H1 (cell line): ENCODE results near the gene C16orf46.

Experiments
- ASH2L ChIP-seq: fragments of 200-600, 300-600 bp; sonication (generic); IDR thresholded peaks from one replicate; pipeline ENCODE4 v1.7.1; 2017; ENCODE audit warnings: low read length
- ATF2 ChIP-seq: IDR thresholded peaks from 2 replicates; pipeline ENCODE4 v1.6.1; 2012; ENCODE audit warnings: low read length, inconsistent platforms
- CHD2 ChIP-seq: IDR thresholded peaks from 2 replicates; pipeline ENCODE4 v1.6.1; 2012; ENCODE audit warnings: low read length, improper control_type of control experiment
- CTCF ChIP-seq, 3 experiments: IDR thresholded peaks; 1 replicate in 2 of 3; 2 replicates in 1 of 3; pipeline versions ENCODE4 v1.5.1 to v1.6.1; 2011; ENCODE audit warnings: low read length in 3 of 3, mild to moderate bottlenecking in 3 of 3, inconsistent platforms in 2 of 3, low read depth in 1 of 3, moderate library complexity in 1 of 3; ENCODE audit not compliant: insufficient read depth in 1 of 3; ENCODE audit errors: control extremely low read depth in 1 of 3
- JUND ChIP-seq: IDR thresholded peaks from 2 replicates; pipeline ENCODE4 v1.6.1; 2011; ENCODE audit warnings: mild to moderate bottlenecking, improper control_type of control experiment, low read length
- KDM4A ChIP-seq: IDR thresholded peaks from one replicate; pipeline ENCODE4 v1.7.1; 2012; ENCODE audit warnings: low read depth, mild to moderate bottlenecking, moderate library complexity, low read length, inconsistent platforms; ENCODE audit not compliant: severe bottlenecking
- PHF8 ChIP-seq: fragments of 200-600 bp; sonication (generic); conservative IDR thresholded peaks from 2 replicates; pipeline ENCODE4 v1.7.1; 2012; ENCODE audit warnings: low read depth, mild to moderate bottlenecking, inconsistent platforms, low read length, moderate library complexity
- POLR2A ChIP-seq, 2 experiments: IDR thresholded peaks; 1 replicate in 1 of 2; 2 replicates in 1 of 2; pipeline ENCODE4 v1.6.1; 2011; ENCODE audit warnings: low read depth in 2 of 2, low read length in 2 of 2, mild to moderate bottlenecking in 2 of 2; ENCODE audit errors: control extremely low read depth in 1 of 2
- POLR2AphosphoS5 ChIP-seq: IDR thresholded peaks from 2 replicates; pipeline ENCODE4 v1.6.1; 2011; ENCODE audit warnings: low read depth, low read length
- RNF2 ChIP-seq: fragments of 200-900, 300-1000 bp; sonication (generic); IDR thresholded peaks from 2 replicates; pipeline ENCODE4 v1.7.1; 2016; ENCODE audit warnings: borderline replicate concordance, low read depth, mild to moderate bottlenecking, antibody characterized with exemption, low read length; ENCODE audit not compliant: poor library complexity, severe bottlenecking; ENCODE audit errors: missing control alignments
- TAF1 ChIP-seq: IDR thresholded peaks from 2 replicates; pipeline ENCODE4 v1.6.1; 2011; ENCODE audit warnings: mild to moderate bottlenecking, low read depth, low read length
- TF ChIP-seq, protein P1 (sequence below): IDR thresholded peaks from 2 replicates; pipeline ENCODE4 v1.6.1; 2011; ENCODE audit warnings: low read depth, mild to moderate bottlenecking, low read length; ENCODE audit not compliant: insufficient read depth

DNA sequence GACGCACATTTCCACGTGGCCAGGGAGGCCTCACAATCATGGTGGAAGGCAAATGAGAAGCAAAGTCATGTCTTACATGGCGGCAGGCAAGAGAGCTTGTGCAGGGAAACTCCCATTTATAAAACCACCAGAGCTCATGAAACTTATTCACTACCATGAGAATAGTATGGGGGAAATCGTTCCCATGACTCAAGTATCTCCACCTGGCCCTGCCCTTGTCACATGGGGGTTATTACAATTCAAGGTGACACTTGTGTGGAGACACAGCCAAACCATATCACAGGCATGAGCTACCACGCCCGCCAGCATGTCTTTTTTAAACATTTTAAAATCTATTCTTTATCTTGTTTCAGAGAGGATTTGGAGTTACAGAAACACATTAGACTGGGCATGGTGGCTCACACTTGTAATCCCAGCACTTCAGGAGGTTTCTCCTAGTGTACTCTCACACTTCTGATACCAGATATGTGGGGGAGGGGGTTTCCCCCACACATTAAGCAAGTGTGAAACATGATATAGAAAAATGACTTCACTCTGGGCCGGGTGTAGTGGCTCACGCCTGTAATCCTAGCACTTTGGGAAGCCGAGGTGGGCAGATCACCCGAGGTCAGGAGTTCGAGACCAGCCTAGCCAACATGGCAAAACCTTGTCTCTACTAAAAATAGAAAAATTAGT lies 47.0 kb downstream of the C16orf46 start:
- no peak for TF ChIP-seq CTCF (IDR thresholded peaks at IDR 0.05; ENCODE audit: control extremely low read depth in 1 of 3, insufficient read depth in 1 of 3, low read depth in 1 of 3, low read length in 3 of 3)
- TF ChIP-seq ATF2, result no peak
- no peak for TF ChIP-seq POLR2AphosphoS5
- no peak for TF ChIP-seq CHD2
- no peak for TF ChIP-seq RNF2
- no peak for TF ChIP-seq POLR2A (IDR thresholded peaks at IDR 0.05; ENCODE audit: control extremely low read depth in 1 of 2, low read depth in 2 of 2, low read length in 2 of 2)
- TF ChIP-seq, protein P1, sequence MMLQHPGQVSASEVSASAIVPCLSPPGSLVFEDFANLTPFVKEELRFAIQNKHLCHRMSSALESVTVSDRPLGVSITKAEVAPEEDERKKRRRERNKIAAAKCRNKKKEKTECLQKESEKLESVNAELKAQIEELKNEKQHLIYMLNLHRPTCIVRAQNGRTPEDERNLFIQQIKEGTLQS, result no peak
- no peak for TF ChIP-seq ASH2L
- no peak for TF ChIP-seq TAF1
- no peak for TF ChIP-seq KDM4A
- no peak for TF ChIP-seq PHF8
- no peak for TF ChIP-seq JUND
